Sigmoid colon (tissue), 7 donors: ENCODE measurements around the gene MOB1A. TPM values are rescaled to one million over a fixed set of nuclear protein-coding genes. Genes with fewer than 3 reads are reported as not detected.

ENCODE experiments used
- DNase-seq: peaks from one replicate; pipeline ENCODE4 v3.0.0-alpha.2; 2019
- H3K27ac ChIP-seq, 4 donors: fragments of 200-600 bp; sonication (generic); one replicate each; pipeline ENCODE4 v1.5.1; 2016 to 2019; ENCODE audit warnings: mild to moderate bottlenecking in 1 of 4
- H3K27me3 ChIP-seq, 3 donors: fragments of 200-600 bp; sonication (generic); one replicate each; pipeline ENCODE4 v1.5.1; 2019; ENCODE audit warnings: mild to moderate bottlenecking in 1 of 3
- H3K36me3 ChIP-seq, 4 donors: fragments of 200-600 bp; sonication (generic); one replicate each; pipeline ENCODE4 v1.5.1; 2016 to 2019
- H3K4me1 ChIP-seq, 4 donors: fragments of 200-600 bp; sonication (generic); one replicate each; pipeline ENCODE4 v1.5.1; 2017 to 2019
- H3K4me3 ChIP-seq, 4 donors: fragments of 200-600 bp; sonication (generic); one replicate each; pipeline ENCODE4 v1.5.1; 2017 to 2019; ENCODE audit warnings: mild to moderate bottlenecking in 2 of 4, moderate library complexity in 1 of 4
- H3K9me3 ChIP-seq, 4 donors: fragments of 200-600 bp in 3 of 4; sonication (generic) in 3 of 4; one replicate each; pipeline versions ENCODE4 v1.5.1 to v1.6.1; 2013 to 2019
- CTCF ChIP-seq, 4 experiments: fragments of 450-650 bp in 3 of 4; fragments of 200-600 bp in 1 of 4; IDR thresholded peaks; one replicate each; pipeline ENCODE4 v1.5.1; 2016 to 2019; ENCODE audit warnings: antibody characterized with exemption in 4 of 4, mild to moderate bottlenecking in 3 of 4, moderate library complexity in 2 of 4
- EP300 ChIP-seq, 4 donors: sonication (generic); formaldehyde crosslinking; IDR thresholded peaks; one replicate each; pipeline ENCODE4 v1.6.1; 2017; ENCODE audit warnings: antibody characterized with exemption in 4 of 4
- POLR2A ChIP-seq, 2 donors: fragments of 450-650 bp; IDR thresholded peaks; one replicate each; pipeline ENCODE4 v1.6.1; 2016; ENCODE audit warnings: antibody characterized with exemption in 2 of 2, mild to moderate bottlenecking in 2 of 2, moderate library complexity in 2 of 2
- POLR2AphosphoS5 ChIP-seq, 4 donors: sonication (generic); formaldehyde crosslinking; IDR thresholded peaks; one replicate each; pipeline ENCODE4 v1.6.1; 2017; ENCODE audit warnings: antibody characterized with exemption in 4 of 4
- WGBS, 2 donors: extraction: QIAGEN DNeasy Blood & Tissue Kit; methylation state at CpG; one replicate each; pipeline ENCODE4 v1.1.7; 2013; 5-methylcytosine and 5-hydroxymethylcytosine counted together
- intact Hi-C: fragments of 100-400 bp; cut with DNase I; formaldehyde crosslinking; loops from one replicate; pipeline ENCODE4 v1.15.1; 2023
- polyA plus RNA-seq, 3 donors: library from polyadenylated mRNA; stranded (reverse); fragments of 200-250 nt; gene quantifications; one replicate each; pipeline ENCODE4 v1.2.3, GENCODE V29; 2013
- total RNA-seq, 4 donors: library from RNA; depleted of rRNA; stranded (reverse); fragments of >200 nt; gene quantifications; one replicate each; pipeline ENCODE4 v1.1.0, GENCODE V29; 2016
- donor health status: healthy with polysubstance abuse.
- donor health status: Bipolar disorder and iron deficiency.
- donor health status: healthy.

Gene MOB1A
- total and polyA plus RNA-seq, 7 donors = 51.1 to 108 (median 85.1) TPM

- no peaks in the 10 kb centered on the region for H3K36me3 ChIP-seq
- TF ChIP-seq POLR2AphosphoS5 (IDR thresholded peaks at IDR 0.05) (no peak), POLR2A (IDR thresholded peaks at IDR 0.05) (no peak), EP300 (IDR thresholded peaks at IDR 0.05) (no peak), CTCF (IDR thresholded peaks at IDR 0.05) (no peak)
- no peak overlapping the region for H3K4me3 ChIP-seq
- H3K27ac ChIP-seq = peak overlapping the region in 1 of 4 donors; percentile 41
- no peaks in the 10 kb centered on the region for H3K9me3 ChIP-seq
- intact Hi-C loops = no loop called here
- H3K4me1 ChIP-seq = no peaks in the 10 kb centered on the region
- DNase-seq = peak; percentile 68
- no peaks in the 10 kb centered on the region for H3K27me3 ChIP-seq
- 70 to 82% methylated on average over 9 of the region's 9 CpGs for WGBS, 2 donors
Observed at GRCh38 chr2:74186038-74186437, 7.4 kb upstream of the MOB1A start.

GRCh38 chr2:74183878-74184277, 5.2 kb upstream of the MOB1A start:
- 78 to 80% methylated on average over 2 of the region's 2 CpGs for WGBS, 2 donors

GRCh38 chr2:74181739-74182138, 3.1 kb upstream of the MOB1A start:
- H3K4me1 ChIP-seq = peaks cover 0 to 17% (median 13%) of the 10 kb centered on the region in 4 donors
- WGBS, 2 donors = 33 to 37% methylated on average over 7 of the region's 7 CpGs
- H3K36me3 ChIP-seq = no peaks in the 10 kb centered on the region
- TF ChIP-seq EP300 (IDR thresholded peaks at IDR 0.05) (no peak), POLR2AphosphoS5 (IDR thresholded peaks at IDR 0.05) (peak in 1 of 4 donors; percentile 10)
- no peaks in the 10 kb centered on the region for H3K27me3 ChIP-seq
- peak; percentile 72 for DNase-seq
- H3K27ac ChIP-seq = peak overlapping the region in 2 of 4 donors; percentile 3 to 16
- H3K9me3 ChIP-seq = no peaks in the 10 kb centered on the region
- intact Hi-C loops = no loop called here
- H3K4me3 ChIP-seq = no peak overlapping the region

More at GRCh38 chr2:74183878-74184277, 5.2 kb upstream of the MOB1A start:
- Histone ChIP-seq H3K27me3 (no peaks in the 10 kb centered on the region), H3K36me3 (no peaks in the 10 kb centered on the region), H3K27ac (no peak overlapping the region), H3K4me3 (no peak overlapping the region), H3K9me3 (no peaks in the 10 kb centered on the region), H3K4me1 (peaks cover 0 to 5% (median 2%) of the 10 kb centered on the region in 4 donors)
- no peak for DNase-seq
- intact Hi-C loops = no loop called here
- TF ChIP-seq EP300 (IDR thresholded peaks at IDR 0.05) (no peak), CTCF (IDR thresholded peaks at IDR 0.05) (no peak), POLR2AphosphoS5 (IDR thresholded peaks at IDR 0.05) (no peak), POLR2A (IDR thresholded peaks at IDR 0.05) (no peak)

- DNase-seq = no peak
- Histone ChIP-seq H3K27me3 (no peaks in the 10 kb centered on the region), H3K4me1 (peaks cover 0 to 39% (median 31%) of the 10 kb centered on the region in 4 donors), H3K9me3 (no peaks in the 10 kb centered on the region), H3K36me3 (no peaks in the 10 kb centered on the region), H3K4me3 (peak overlapping the region; percentile 71 to 98 (median 86)), H3K27ac (peak overlapping the region; percentile 96 to 99 (median 97))
- WGBS, 2 donors = 40 to 52% methylated on average over 25 of the region's 25 CpGs
- peak in 3 of 4 experiments; percentile 21 to 44 (median 23) for TF ChIP-seq CTCF (IDR thresholded peaks at IDR 0.05)
- no peak for TF ChIP-seq POLR2A (IDR thresholded peaks at IDR 0.05)
- no peak for TF ChIP-seq POLR2AphosphoS5 (IDR thresholded peaks at IDR 0.05)
- intact Hi-C loops = loop anchor here (2.0 kb wide), 2 partner anchors 20 to 30 kb away; partner anchors contain the start of gene MTHFD2
Observed at GRCh38 chr2:74179063-74179865, 585 bp upstream of the MOB1A start.

- no peak for TF ChIP-seq EP300 (IDR thresholded peaks at IDR 0.05)
- no peak for TF ChIP-seq CTCF (IDR thresholded peaks at IDR 0.05)
- TF ChIP-seq POLR2AphosphoS5 (IDR thresholded peaks at IDR 0.05) = no peak
- no peak for TF ChIP-seq POLR2A (IDR thresholded peaks at IDR 0.05)
- Histone ChIP-seq H3K27me3 (no peaks in the 10 kb centered on the region), H3K9me3 (no peaks in the 10 kb centered on the region), H3K27ac (peak overlapping the region; percentile 96 to 99 (median 97)), H3K36me3 (no peaks in the 10 kb centered on the region), H3K4me3 (peak overlapping the region; percentile 71 to 98 (median 86)), H3K4me1 (peaks cover 0 to 45% (median 37%) of the 10 kb centered on the region in 4 donors)
- intact Hi-C loops = loop anchor here (2.0 kb wide), 2 partner anchors 21 to 29 kb away; partner anchors contain the start of gene MTHFD2
- no peak for DNase-seq
Observed at GRCh38 chr2:74177696-74178095, 983 bp downstream of the MOB1A start.
